Kidney (tissue), 14 donors: ENCODE measurements around the gene BORCS5. TPM values are rescaled to one million over a fixed set of nuclear protein-coding genes. Genes with fewer than 3 reads are reported as not detected.

Experiments
- DNase-seq, 5 donors: peaks; one replicate each; pipeline ENCODE4 v3.0.0-alpha.2; 2013 to 2020
- FAIRE-seq: peaks from 2 replicates; lab custom pipeline; 2012; peaks lifted over from hg19 to GRCh38; lab: Jason Lieb, UNC
- H3K27ac ChIP-seq, 2 donors: one replicate each; pipeline ENCODE4 v1.7.0; 2013; ENCODE audit warnings: low read depth in 2 of 2, low read length in 2 of 2, inconsistent platforms in 1 of 2
- H3K27me3 ChIP-seq: one replicate; pipeline ENCODE4 v1.7.1; 2013; ENCODE audit warnings: low read length, inconsistent platforms; ENCODE audit not compliant: control insufficient read depth, insufficient read depth
- H3K36me3 ChIP-seq, 3 donors: one replicate each; pipeline versions ENCODE4 v1.7.0 to v1.7.1; 2013; ENCODE audit warnings: low read length in 3 of 3, control low read depth in 1 of 3, inconsistent platforms in 1 of 3; ENCODE audit not compliant: insufficient read depth in 3 of 3, control insufficient read depth in 2 of 3
- H3K4me1 ChIP-seq, 3 donors: one replicate each; pipeline versions ENCODE4 v1.7.0 to v1.7.1; 2013; ENCODE audit warnings: low read length in 3 of 3, inconsistent platforms in 1 of 3, low read depth in 1 of 3; ENCODE audit not compliant: control insufficient read depth in 2 of 3, insufficient read depth in 2 of 3
- H3K4me3 ChIP-seq, 3 donors: one replicate each; pipeline versions ENCODE4 v1.7.0 to v1.8.1; 2013; ENCODE audit warnings: low read length in 3 of 3, control low read depth in 1 of 3, inconsistent platforms in 1 of 3
- H3K9ac ChIP-seq, 3 donors: one replicate each; pipeline versions ENCODE4 v1.7.0 to v1.7.1; 2013; ENCODE audit warnings: low read length in 3 of 3, control low read depth in 1 of 3, inconsistent platforms in 1 of 3
- H3K9me3 ChIP-seq, 3 donors: one replicate each; pipeline versions ENCODE4 v1.7.0 to v1.7.1; 2013; ENCODE audit warnings: low read length in 3 of 3, control low read depth in 1 of 3, inconsistent platforms in 1 of 3; ENCODE audit not compliant: control insufficient read depth in 2 of 3, insufficient read depth in 1 of 3
- CTCF ChIP-seq: IDR thresholded peaks from 3 replicates; pipeline ENCODE4 v1.5.1; 2012; ENCODE audit warnings: mild to moderate bottlenecking, moderate library complexity, borderline replicate concordance; ENCODE audit not compliant: insufficient read depth; ENCODE audit errors: extremely low read depth
- intact Hi-C: fragments of 100-400 bp; cut with DNase I; formaldehyde crosslinking; loops from one replicate; pipeline ENCODE4 v1.11.1; 2022
- polyA plus RNA-seq: library from polyadenylated mRNA; stranded (reverse); fragments of 350-450 nt; fragmentation: Illumina TruSeq; extraction: RNeasy Lipid Tissue Mini Kit (QIAGEN cat#74804); gene quantifications from one replicate; pipeline ENCODE4 v1.2.3, GENCODE V29; 2014; ENCODE audit warnings: low read depth, low replicate concordance; ENCODE audit not compliant: insufficient read depth
- total RNA-seq: library from RNA; stranded (reverse); fragmentation: NEBNext Ultra II Directional; extraction: Animal tissue kit (Norgen Biotek cat#: 25700); gene quantifications from one replicate; pipeline ENCODE4 v1.2.1, GENCODE V29; 2021
- donor health status: control.
- donor health status: control.
- donor health status: control.
- donor health status: control.
- donor health status: control.
- donor health status: DM: yes; HTN: yes; CAD: no.
- donor health status: Normal renal cell carcinoma (clear cell type).

Gene BORCS5
- total and polyA plus RNA-seq, 2 donors from 2014 or later = 11.2 to 14.0 TPM

- Histone ChIP-seq H3K9ac (no peak overlapping the region), H3K27me3 (no peaks in the 10 kb centered on the region), H3K4me1 (peaks cover 0 to 6% (median 0%) of the 10 kb centered on the region in 3 donors), H3K36me3 (no peaks in the 10 kb centered on the region), H3K9me3 (no peaks in the 10 kb centered on the region), H3K4me3 (no peak overlapping the region), H3K27ac (no peak overlapping the region)
- no peak for FAIRE-seq
- TF ChIP-seq CTCF = no peak
- intact Hi-C loops = no loop called here
- no peak for DNase-seq
Measured at GRCh38 chr12:12445165-12445881, 88.4 kb downstream of the BORCS5 start.

- Histone ChIP-seq H3K4me3 (no peak overlapping the region), H3K9ac (no peak overlapping the region), H3K4me1 (peaks cover 0 to 6% (median 0%) of the 10 kb centered on the region in 3 donors), H3K27ac (no peak overlapping the region), H3K27me3 (no peaks in the 10 kb centered on the region), H3K9me3 (no peaks in the 10 kb centered on the region), H3K36me3 (no peaks in the 10 kb centered on the region)
- FAIRE-seq (no peak), DNase-seq (no peak)
- TF ChIP-seq CTCF = no peak
- intact Hi-C loops = no loop called here
Measured at GRCh38 chr12:12445882-12446181, 89.0 kb downstream of the BORCS5 start.

GRCh38 chr12:12446786-12447185 is 89.9 kb downstream of the BORCS5 start:
- H3K4me1 ChIP-seq = peaks cover 0 to 6% (median 0%) of the 10 kb centered on the region in 3 donors
- FAIRE-seq = no peak
- TF ChIP-seq CTCF = no peak

More at GRCh38 chr12:12446786-12447185, 89.9 kb downstream of the BORCS5 start:
- Histone ChIP-seq H3K27me3 (no peaks in the 10 kb centered on the region), H3K9ac (no peak overlapping the region), H3K9me3 (no peaks in the 10 kb centered on the region), H3K36me3 (no peaks in the 10 kb centered on the region), H3K27ac (no peak overlapping the region), H3K4me3 (no peak overlapping the region)
- intact Hi-C loops = no loop called here
- no peak for DNase-seq
